Amniotic epithelial cell (primary cell): Measurements from ENCODE around the gene PCNX3.
A peak's percentile ranks its signal among the peaks of the same experiment; 100 is the strongest.

Experiments used
- DNase-seq: peaks from one replicate; pipeline ENCODE4 v3.0.0-alpha.2; 2010; ENCODE audit warnings: low read depth

The PCNX3 gene

DNA sequence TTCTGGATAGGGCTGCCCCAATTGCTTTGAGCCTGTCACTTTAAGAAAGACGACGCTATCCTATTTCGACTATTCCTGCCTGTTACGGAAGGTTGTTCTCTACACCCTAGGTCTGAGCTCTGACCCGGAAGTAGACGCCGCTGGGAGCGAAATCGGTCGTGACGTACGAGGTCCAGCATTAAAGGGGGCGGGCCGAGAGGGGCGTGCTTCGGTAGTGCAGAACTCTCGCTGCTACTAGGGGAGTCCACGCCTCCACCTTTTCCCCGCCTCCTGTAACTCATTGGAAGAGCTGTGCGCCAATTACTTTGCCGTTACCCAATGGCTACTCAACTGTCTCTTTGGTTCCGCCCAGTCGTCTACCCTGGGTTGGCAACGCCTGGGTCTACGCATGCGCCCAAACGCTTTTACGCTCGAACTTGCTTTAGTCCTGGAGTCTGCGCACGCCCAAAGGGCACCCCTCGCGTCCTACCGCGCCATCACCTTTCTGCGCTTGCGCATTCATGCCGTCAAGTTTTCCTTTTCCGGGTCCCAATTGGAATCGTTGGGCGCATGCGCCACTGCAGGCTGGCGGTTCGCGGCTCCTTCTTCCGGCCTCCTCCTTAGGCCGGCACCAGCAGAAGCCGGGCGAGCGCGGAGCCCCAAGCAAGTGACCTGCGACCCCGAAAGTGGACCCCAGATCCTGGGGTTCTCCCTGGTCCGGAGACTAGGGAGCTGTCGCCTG is at the start of gene PCNX3:
PCNX3 (plus strand) TSS at position 548 of the 721 bp plus-strand sequence. CDS start 536 bp downstream, outside the sequence.
- DNase-seq, result peak; percentile 100

DNA sequence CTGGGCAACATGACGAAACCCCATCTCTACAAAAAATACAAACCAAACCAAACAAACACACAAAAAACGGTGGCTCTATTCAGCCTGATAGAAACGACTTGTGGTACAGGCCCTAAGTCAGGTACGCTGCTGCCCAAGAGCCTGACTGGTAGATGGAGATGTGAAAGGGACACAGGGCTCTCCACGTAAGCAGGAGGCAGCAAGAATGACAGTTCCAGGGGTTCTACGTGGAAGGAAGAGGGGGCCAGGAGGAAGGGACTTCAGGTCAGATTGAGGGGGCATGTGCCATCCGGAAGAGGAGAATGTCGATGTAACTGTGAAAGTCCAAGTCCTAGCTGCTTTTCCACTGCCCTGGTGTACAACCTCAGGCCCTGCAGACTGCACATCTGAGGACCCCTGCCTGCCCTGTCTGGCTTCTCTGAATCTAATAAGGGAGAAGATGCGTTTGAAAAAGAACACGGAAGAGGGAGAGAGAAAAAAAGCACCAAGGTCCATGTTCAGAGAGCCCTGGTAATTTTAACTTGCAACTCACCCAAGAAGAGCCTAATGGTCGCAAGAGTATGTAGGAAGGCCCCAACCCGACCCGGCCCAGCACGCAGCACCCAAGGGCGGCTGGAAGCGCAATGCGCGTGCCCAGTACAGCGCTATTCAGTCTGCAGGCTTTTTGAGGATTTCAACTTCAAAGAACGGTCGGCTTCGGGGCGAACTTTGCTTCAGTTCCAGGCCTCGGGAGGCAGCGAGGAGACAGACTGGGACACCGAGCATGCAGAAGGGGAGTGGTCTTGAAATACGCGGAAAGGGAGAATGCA is 46.2 kb upstream of the PCNX3 start:
- DNase-seq, result no peak

DNA sequence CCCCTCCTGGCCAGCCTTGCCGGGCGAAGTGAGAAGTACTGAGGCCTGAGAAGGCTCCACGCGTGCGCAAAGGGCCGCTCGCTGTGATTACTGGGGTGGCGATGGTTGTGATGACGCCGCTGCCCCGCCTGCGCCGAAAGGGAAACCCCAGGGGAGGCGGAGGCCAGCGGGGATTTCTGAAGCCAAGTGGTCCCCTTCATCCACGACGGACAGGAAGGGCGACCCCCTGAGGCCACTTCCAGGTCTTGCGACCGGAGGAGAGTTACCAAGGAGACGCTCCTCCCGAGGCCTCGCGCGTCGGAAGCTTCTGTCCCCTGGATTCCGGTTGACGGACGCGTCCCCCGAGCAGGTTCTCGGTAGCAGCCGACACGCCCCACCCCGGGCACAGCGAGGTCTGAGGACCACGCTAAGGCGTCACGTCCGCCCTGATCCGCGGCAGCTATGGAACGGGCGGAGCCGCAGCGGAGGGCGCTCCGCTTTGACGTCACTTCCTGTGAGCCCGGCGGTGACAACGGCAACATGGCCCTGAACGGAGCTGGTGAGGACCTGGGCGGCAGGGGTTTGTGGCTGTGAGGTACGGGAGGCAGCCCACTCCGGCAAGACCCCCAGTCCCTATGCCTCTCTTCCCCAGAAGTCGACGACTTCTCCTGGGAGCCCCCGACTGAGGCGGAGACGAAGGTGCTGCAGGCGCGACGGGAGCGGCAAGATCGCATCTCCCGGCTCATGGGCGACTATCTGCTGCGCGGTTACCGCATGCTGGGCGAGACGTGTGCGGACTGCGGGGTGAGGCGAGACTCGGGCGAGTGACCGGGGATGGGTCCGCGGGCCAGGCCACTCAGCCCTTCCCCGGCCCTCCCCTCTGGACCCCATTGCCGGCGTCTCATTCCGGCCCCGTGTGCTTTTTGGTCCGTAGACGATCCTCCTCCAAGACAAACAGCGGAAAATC is 45.3 kb upstream of the PCNX3 start, which contains the start of gene ZNRD2:
ZNRD2 (plus strand) TSS at position 505 of the 946 bp plus-strand sequence; CDS start at position 520, 15 bp downstream.
- DNase-seq, result peak; percentile 98

DNA sequence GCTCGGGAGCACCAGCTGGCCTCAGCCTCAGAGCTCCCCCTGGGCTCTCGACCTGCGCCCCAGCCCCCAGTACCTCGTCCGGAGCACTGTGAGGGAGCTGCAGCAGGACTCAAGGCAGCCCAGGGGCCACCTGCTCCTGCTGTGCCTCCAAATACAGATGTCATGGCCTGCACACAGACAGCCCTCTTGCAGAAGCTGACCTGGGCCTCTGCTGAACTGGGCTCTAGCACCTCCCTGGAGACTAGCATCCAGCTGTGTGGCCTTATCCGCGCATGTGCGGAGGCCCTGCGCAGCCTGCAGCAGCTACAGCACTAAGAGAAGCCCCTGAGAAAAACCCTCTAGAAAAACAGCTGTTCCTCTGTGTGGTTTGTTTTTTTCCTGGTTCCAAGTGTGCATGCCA is 44.2 kb upstream of the PCNX3 start:
- no peak for DNase-seq

DNA sequence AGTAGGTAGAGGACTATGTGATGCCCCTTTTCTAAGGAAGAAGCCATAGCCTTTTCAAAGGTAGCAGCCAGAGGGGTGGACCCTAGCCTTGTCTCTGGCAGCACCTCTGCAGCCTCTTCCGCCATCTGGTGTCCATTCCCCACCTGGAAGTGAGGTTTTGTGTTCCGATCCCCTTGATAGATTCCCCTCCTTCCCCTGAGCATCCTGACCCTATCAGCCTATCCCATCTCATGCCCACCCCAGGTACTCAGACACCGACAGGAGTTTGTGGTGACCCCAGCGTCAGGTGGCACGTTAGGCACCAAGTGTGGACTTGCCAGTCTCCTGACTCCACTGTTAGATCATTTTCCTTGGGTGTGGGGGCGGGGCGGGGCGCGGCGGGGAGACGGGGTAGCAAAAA is 43.6 kb upstream of the PCNX3 start:
- DNase-seq, result no peak

DNA sequence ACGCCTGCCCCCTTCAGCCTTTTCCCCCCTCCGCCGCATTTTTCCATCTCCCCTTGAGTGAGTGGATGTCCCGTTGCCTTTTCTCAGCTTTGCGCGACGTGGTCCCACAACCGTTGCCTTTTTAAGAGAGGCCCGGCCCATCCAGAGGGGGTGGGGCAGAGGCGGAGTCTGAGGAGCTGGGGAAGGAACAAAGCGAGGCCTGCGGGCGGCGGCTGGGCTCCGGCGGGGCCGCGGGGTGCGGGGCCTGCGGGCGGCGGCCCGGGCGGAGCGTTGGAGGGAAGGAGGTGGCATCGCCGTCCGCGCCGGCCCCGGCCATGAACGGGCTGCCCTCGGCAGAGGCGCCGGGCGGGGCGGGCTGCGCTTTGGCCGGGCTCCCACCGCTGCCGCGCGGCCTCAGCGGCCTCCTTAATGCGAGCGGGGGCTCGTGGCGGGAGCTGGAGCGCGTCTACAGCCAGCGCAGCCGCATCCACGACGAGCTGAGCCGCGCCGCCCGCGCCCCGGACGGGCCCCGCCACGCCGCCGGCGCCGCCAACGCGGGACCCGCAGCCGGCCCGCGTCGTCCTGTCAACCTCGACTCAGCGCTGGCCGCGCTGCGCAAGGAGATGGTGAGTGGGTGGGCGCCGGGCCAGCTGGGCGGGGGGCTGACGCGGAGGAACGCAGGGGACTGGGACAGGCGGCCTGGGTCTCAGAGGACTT is 43.1 kb upstream of the PCNX3 start, which contains the start of gene FAM89B:
FAM89B (plus strand) TSS at position 183 of the 696 bp plus-strand sequence; CDS start at position 315, 132 bp downstream.
- DNase-seq, result peak; percentile 76

DNA sequence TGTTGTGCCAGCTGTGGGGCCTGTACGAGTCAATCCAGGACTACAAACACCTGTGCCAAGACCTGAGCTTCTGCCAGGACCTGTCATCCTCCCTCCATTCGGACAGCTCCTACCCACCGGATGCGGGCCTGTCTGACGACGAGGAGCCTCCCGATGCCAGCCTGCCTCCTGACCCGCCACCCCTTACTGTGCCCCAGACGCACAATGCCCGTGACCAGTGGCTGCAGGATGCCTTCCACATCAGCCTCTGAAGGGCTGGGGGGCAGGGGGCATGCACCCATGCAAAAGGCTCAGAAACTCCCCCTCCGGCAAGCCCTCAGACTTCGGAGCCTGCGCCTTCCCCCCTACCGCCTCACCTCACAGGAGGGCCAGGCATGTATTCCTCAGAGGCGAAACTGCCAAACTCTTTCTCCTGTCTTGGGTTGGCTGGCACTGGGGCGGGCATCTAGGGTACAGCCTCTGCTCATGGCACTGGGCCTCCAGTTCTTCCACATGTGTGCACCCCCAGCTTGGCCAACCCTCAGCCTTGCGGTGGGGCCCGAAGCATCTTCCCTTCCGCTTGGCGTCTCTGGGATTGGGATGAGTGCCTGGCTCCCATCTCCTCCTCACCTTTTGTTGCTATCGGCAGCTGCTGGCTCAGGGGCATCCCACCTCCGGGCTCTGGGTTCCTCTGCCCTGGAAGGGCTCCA is 42.0 kb upstream of the PCNX3 start:
- no peak for DNase-seq

DNA sequence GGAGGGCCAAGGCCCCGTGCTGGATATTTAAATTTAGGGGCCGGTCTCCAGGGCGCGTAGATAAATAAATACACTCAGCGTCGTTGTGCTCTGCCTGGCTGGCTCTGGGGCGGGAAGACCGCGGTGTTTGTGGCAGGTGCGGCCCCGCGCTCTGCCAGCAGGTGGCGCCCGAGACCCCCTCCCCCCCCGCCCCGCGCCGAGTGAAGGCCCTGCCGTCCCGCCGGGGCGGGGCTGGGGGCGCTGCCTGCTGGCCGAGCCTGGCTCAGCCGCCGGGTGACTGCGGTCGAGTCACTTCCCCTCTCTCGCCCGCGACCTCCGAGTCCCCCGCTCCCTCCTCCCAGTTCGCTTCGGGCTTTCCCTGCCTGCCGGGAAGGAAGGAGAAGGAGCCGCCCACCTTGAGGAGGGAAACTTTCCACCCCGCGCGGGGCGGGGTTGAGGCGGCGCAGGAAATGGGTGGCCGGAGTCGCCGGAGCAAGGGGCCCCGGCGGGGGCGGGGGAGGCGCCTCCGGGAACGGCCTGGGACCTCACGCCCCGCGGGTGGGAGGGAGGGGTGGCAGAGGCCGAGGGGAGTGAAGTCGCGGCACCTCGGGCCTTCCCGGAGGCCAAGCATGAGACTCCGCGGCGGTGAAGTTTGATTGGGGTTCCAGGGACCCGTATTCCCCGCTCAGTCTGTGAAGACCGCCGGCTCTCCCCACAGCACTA is 41.3 kb upstream of the PCNX3 start:
- peak; percentile 84 for DNase-seq

DNA sequence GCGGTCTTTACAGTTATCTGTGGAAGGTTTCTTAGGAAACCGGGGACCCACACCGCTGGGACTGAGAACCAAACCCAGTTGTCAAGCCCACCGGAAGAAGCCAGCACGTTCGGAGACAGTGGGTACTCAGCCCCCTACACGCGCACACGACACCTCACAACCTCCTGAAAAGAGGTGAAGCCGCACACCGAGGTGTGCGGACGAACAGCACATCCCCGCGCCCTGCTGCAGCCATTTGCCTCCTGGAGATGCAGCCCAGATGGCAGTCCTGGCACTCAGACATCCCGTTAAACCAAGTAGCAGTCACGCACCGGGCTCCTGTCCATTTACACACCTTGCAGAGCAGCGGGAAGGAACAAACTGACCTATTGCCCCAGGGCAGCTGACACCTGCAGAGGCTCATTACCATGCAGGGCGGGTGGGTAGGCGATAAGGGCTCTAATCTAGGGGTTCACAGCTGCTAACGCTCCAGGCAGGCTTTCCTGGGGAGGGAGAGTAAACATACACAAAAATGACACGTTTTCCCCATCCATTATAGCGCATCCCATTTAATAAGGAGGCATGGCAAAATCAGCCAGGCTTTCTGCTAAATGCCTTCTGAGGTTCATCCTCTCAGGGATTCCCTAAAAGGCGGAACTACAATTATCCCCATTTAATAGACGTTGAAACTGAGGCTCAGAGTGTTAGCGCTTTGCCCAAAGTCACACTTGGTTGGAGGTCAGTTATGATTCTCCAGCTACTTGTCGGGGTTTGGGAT is 40.6 kb upstream of the PCNX3 start:
- DNase-seq, result no peak

DNA sequence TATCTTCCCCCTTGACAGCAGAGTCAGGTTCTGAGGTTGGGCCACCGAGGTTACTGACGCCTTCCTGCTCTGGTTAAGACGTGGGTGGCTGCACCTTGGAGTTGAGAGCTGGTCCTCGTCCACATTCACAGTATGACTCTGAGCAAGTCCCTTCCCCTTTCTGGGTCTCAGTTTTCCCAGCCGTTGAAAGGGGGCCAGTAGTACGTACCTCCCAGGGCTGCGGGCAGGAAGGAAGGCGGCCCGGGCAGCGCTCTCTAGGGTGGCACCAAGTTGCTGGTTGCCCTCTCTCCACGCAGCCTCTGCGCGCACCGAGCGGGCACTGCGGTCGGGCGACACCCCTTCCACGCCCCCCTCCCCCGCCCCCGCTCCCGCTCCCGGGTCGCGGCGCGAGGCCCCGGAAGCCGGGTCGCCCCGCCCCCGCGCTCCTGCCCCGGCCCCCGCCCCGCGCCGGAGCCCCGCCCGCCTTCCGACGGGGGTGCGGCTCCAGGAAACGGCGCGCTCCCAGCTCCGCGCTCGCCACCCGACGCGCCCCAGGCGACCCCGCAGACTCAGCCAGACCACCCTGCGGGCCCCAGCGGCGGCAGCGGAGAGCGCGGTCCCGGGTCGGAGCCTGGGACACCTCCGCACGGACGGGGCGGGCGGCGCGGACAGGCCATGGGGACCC is 39.9 kb upstream of the PCNX3 start, which contains the start of gene EHBP1L1:
EHBP1L1 (plus strand) TSS at position 486 of the 664 bp plus-strand sequence. CDS start 250 bp downstream, outside the sequence.
- DNase-seq, result peak; percentile 56

DNA sequence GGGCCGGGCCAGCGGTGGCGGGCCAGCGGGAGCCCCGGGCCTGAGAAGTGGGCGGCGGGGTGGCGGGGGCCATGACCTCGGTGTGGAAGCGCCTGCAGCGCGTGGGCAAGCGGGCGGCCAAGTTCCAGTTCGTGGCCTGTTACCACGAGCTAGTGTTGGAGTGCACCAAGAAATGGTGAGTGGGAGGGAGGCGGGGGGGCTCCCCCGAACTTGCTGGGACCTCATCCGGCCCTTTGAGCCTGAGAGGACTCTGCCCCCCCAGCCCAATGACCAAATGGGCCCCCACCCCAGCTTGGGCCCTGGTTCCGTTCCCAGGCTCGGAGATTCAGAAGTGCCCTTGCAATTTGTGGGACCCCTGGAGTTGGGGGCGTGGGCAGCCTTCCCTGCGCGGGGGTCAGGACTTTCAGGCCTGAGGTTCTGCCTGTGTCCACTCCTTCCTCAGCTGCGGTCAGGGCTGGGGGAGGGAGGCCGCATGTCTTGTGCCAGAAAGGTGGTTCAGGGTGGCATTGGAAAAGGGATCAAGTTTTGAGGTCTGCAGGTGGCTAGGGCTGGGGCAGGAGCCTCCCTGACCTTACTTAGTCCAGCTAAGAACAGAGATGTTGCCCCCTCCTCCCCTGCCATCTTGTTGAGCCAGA is 39.2 kb upstream of the PCNX3 start:
- no peak for DNase-seq

DNA sequence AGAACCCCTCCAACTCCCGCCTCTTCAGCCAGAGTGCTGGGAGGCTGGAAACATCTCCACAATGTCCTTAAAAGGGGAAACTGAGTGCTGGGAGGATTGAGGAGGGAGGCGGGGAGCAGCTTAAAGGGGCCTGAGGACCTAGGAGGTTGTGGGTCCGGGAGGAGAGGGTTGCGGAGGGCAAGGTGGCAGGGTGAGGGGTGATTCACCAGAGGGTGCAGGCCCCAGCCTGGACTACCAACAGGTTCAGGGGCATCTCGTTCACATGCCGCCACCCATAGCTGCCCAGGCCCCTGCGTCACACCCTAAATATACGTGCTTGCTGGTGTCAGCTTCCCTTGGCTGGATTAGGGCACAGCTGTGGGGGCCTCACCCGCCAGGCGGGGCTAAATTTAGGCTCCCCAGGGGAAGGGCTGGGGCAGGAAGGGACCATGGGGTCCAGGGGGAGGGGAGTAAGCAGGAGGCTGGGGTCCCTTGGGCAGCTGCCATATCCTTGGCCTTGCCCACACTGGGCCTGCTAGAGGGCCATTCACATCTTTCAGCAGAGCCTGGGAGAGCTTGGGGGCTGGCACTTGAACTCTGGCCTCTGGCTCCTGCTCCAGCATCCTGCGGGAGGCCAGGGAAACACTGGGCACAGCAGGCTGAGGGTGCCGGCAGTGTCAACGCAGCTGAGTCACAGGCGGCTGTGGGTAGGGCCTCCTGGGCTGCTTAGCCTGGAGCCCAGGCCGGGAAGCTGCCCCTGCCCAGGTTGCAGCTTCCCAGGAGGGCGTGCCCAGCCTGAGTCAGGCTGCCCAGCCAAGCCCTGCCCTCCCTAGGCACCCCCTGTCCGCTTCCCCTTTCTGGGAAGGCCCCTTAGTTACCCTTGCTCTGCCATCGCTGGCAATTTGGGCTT is 38.5 kb upstream of the PCNX3 start:
- peak; percentile 62 for DNase-seq

DNA sequence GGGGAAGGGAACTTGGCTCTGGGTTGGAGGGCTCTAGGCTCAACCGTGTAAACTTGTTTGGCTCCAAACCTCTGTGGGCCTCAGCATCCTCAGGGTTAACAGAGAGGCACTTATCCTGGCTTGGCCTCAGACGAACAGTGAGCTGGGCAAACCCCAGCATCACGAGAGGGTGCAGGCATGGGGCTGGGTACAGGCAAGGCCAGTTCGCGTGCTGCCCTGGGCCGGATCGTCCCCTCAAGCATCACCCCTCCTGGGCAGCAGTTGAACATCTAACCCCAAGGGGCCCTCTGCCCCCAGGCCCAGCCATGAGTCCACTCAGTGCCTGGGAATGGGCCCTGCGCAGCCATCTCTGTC is 37.8 kb upstream of the PCNX3 start:
- no peak for DNase-seq

DNA sequence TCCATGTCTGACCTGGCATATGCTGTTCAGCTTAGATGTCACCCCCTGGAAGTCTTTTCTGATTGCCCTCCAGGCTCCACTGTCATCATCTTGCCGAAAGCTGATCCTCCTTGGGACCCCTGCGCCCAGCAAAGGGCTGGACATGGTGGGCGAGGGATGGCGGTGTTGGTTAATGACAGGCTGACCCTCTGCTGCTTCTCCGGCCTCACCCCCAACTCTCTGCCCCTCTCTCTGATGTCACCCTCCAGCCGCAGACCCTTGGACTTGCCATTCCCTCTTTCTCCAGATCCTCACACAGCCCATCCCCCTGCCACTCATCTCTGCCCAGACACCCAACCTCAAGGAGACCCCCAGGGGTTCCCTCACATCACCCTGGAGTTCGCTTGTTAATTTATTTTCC is 37.4 kb upstream of the PCNX3 start:
- no peak for DNase-seq

DNA sequence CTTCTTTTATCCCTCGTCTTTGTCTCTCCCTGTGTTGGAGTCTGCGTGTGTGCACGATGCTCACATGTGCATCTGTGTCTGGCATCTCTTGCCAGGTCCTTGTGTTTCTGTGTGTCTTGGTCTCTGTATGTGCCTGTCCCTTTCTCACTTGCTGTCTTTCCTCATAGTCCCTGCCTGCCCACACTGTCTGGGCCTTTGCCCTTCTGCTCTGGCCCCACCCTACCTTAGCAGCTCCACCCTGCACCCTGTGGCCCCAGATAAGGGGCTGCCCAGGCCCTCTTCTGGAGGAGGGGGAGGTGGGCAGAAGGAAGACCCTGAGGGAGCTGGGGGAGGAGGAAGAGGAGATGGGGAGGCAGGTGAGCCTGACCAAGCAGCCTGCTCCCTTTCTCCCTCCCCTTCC is 36.9 kb upstream of the PCNX3 start:
- no peak for DNase-seq

DNA sequence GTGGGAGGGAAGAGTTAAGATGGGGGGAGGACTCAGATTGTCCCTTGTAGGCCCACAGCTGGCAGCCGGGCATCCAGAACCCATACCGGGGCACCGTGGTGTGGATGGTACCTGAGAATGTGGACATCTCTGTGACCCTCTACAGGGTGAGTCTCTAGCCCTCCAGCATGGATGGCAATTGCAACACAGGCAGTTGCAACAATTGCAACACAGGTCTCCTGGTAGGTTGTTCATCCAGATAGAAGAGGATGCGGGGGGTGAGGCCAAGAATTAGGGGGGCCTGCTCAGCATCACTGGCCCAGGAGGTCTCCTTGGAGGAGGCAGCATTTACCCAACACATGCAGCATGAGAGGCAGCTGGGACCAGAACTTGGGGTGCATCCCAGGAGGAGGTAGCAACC is 36.3 kb upstream of the PCNX3 start:
- DNase-seq, result peak; percentile 70

DNA sequence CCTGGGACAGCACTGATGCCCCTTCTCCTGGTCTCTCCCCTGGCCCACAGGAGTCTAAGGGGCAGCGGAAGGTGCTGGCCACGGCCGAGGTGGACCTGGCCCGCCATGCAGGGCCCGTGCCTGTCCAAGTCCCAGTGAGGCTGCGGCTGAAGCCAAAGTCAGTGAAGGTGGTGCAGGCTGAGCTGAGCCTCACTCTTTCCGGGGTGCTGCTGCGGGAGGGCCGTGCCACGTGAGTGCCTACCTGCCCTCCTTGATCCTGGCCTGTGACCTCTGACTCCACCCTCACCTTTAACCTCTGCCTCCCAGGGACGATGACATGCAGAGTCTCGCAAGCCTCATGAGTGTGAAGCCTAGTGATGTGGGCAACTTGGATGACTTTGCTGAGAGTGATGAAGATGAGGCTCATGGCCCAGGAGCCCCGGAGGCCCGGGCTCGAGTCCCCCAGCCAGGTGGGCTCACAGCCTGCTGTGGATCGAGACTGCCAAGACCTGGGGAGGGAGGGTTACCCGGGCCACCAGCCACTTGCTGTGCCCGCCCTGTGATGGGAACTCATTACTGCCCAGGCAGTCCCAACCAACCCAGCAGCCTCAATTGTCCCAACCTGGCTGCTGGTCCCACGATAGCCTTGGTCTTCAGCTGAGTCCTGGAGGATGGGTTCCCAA is 35.4 kb upstream of the PCNX3 start:
- no peak for DNase-seq
